Measurements from ENCODE around the gene PTH1R. TPM values are rescaled to one million over a fixed set of nuclear protein-coding genes. Genes with fewer than 3 reads are reported as not detected.

The PTH1R gene
- 6.2 TPM for total RNA-seq (ENCODE audit: unreplicated experiment)
- long read RNA-seq, partial matches to known transcripts: 0 of 2 reads
- long read RNA-seq, other reads (novel, unspliced or antisense): 1 of 2 reads

- Mint-ChIP-seq H3K4me1 (ENCODE audit: unreplicated experiment) (peaks cover 18% of the 10 kb centered on the region), H3K27ac (ENCODE audit: unreplicated experiment) (no peak within 1 kb of the TSS), H3K36me3 (ENCODE audit: low read depth, unreplicated experiment) (no peaks in the 10 kb centered on the region), H3K4me3 (ENCODE audit: unreplicated experiment) (no peak within 1 kb of the TSS), H3K27me3 (ENCODE audit: unreplicated experiment) (peaks cover 11% of the 10 kb centered on the region), H3K9me3 (ENCODE audit: unreplicated experiment) (no peaks in the 10 kb centered on the region)
- no peak for DNase-seq (ENCODE audit: low spot score)
- TF ChIP-seq, protein P1, sequence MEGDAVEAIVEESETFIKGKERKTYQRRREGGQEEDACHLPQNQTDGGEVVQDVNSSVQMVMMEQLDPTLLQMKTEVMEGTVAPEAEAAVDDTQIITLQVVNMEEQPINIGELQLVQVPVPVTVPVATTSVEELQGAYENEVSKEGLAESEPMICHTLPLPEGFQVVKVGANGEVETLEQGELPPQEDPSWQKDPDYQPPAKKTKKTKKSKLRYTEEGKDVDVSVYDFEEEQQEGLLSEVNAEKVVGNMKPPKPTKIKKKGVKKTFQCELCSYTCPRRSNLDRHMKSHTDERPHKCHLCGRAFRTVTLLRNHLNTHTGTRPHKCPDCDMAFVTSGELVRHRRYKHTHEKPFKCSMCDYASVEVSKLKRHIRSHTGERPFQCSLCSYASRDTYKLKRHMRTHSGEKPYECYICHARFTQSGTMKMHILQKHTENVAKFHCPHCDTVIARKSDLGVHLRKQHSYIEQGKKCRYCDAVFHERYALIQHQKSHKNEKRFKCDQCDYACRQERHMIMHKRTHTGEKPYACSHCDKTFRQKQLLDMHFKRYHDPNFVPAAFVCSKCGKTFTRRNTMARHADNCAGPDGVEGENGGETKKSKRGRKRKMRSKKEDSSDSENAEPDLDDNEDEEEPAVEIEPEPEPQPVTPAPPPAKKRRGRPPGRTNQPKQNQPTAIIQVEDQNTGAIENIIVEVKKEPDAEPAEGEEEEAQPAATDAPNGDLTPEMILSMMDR (IDR thresholded peaks at IDR 0.05; ENCODE audit: unreplicated experiment): no peak
Measured at GRCh38 chr3:46877406-46878125, at the start of gene PTH1R. TSS of gene PTH1R (plus strand) at chr3:46877721. CDS start at chr3:46883560, 5,839 bp downstream.

DNA sequence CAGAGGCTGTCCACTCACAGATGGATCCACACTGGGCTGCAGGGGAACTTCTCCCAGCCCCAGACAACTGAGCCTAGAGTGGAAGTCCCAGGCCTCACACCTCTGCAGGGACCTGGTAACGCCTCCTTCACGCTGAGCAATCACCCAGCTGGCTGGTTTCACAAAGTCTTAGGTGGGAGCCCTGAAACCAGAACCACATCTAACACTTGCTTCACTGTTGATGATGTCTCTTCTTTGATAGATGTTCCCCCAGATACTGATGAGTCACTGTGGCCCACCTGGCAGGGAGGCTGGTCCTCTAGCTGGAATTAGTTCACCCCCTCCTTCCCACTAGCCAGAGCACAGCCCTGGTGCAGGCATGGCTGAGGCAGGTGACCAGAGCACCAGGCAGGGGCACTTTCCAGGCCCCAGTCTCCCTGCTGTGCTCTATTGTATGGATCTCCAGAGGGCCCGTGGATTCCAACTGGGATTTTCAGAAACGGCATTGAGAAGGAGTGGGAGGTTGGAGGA is 47.8 kb upstream of the PTH1R start:
- no peaks in the 10 kb centered on the region for H3K4me1 Mint-ChIP-seq (ENCODE audit: unreplicated experiment)
- no peak overlapping the region for H3K27ac Mint-ChIP-seq (ENCODE audit: unreplicated experiment)
- peaks cover 2% of the 10 kb centered on the region for H3K36me3 Mint-ChIP-seq (ENCODE audit: low read depth, unreplicated experiment)
- TF ChIP-seq, protein P1 (IDR thresholded peaks at IDR 0.05; ENCODE audit: unreplicated experiment): no peak
- H3K9me3 Mint-ChIP-seq (ENCODE audit: unreplicated experiment): no peaks in the 10 kb centered on the region
- H3K27me3 Mint-ChIP-seq (ENCODE audit: unreplicated experiment): peaks cover 2% of the 10 kb centered on the region
- DNase-seq (ENCODE audit: low spot score): no peak
- H3K4me3 Mint-ChIP-seq (ENCODE audit: unreplicated experiment): no peak overlapping the region

GRCh38 chr3:46830801-46831200 is 46.7 kb upstream of the PTH1R start:
- peaks cover 2% of the 10 kb centered on the region for H3K27me3 Mint-ChIP-seq (ENCODE audit: unreplicated experiment)
- TF ChIP-seq, protein P1 (IDR thresholded peaks at IDR 0.05; ENCODE audit: unreplicated experiment): no peak
- DNase-seq (ENCODE audit: low spot score): no peak
- H3K4me3 Mint-ChIP-seq (ENCODE audit: unreplicated experiment): no peak overlapping the region
- H3K27ac Mint-ChIP-seq (ENCODE audit: unreplicated experiment): no peak overlapping the region
- no peaks in the 10 kb centered on the region for H3K4me1 Mint-ChIP-seq (ENCODE audit: unreplicated experiment)
- H3K9me3 Mint-ChIP-seq (ENCODE audit: unreplicated experiment): no peaks in the 10 kb centered on the region
- peaks cover 6% of the 10 kb centered on the region for H3K36me3 Mint-ChIP-seq (ENCODE audit: low read depth, unreplicated experiment)

- H3K4me1 Mint-ChIP-seq (ENCODE audit: unreplicated experiment): no peaks in the 10 kb centered on the region
- H3K27ac Mint-ChIP-seq (ENCODE audit: unreplicated experiment): no peak overlapping the region
- H3K4me3 Mint-ChIP-seq (ENCODE audit: unreplicated experiment): no peak overlapping the region
- no peaks in the 10 kb centered on the region for H3K9me3 Mint-ChIP-seq (ENCODE audit: unreplicated experiment)
- H3K36me3 Mint-ChIP-seq (ENCODE audit: low read depth, unreplicated experiment): peaks cover 6% of the 10 kb centered on the region
- peaks cover 2% of the 10 kb centered on the region for H3K27me3 Mint-ChIP-seq (ENCODE audit: unreplicated experiment)
- TF ChIP-seq, protein P1 (IDR thresholded peaks at IDR 0.05; ENCODE audit: unreplicated experiment): no peak
- no peak for DNase-seq (ENCODE audit: low spot score)
Measured at GRCh38 chr3:46831316-46831715, 46.2 kb upstream of the PTH1R start.

DNA sequence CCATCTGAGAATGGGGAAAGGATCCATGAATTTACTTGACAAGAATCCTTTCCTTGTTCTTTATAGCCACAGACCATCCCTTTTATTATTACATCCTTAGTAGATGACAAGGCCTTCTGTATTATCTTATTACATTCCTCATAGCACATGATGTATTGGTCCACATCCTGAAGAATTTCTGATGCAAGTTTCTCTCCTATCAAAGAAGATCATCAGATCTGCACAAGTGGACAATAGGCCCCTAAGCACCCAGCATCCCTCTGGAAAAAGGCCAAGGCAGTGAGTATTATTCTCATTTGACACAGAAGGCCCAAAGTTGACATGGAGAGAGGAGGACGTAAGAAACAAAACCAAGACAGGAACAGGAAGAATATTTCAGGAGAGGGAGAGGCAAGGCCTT is 45.7 kb upstream of the PTH1R start:
- Mint-ChIP-seq H3K36me3 (ENCODE audit: low read depth, unreplicated experiment) (peaks cover 9% of the 10 kb centered on the region), H3K4me3 (ENCODE audit: unreplicated experiment) (no peak overlapping the region), H3K27me3 (ENCODE audit: unreplicated experiment) (peaks cover 2% of the 10 kb centered on the region), H3K27ac (ENCODE audit: unreplicated experiment) (no peak overlapping the region), H3K9me3 (ENCODE audit: unreplicated experiment) (no peaks in the 10 kb centered on the region), H3K4me1 (ENCODE audit: unreplicated experiment) (no peaks in the 10 kb centered on the region)
- DNase-seq (ENCODE audit: low spot score): no peak
- TF ChIP-seq, protein P1 (IDR thresholded peaks at IDR 0.05; ENCODE audit: unreplicated experiment): no peak

Data from endothelial cell (in vitro differentiated cells).